ENCODE measurements around the gene SPAG16. TPM values are rescaled to one million over a fixed set of nuclear protein-coding genes. Genes with fewer than 3 reads are reported as not detected.

Gene SPAG16
- total RNA-seq, 2 experiments from 2014 or later, result 2.8 to 3.2 TPM

- no peak overlapping the region for H3K4me3 ChIP-seq (ENCODE audit: low read length)
- no peak overlapping the region for H3K4me3 Mint-ChIP-seq
- TF ChIP-seq CTCF (IDR thresholded peaks at IDR 0.05), result no peak
- POLR2A ChIA-PET, result no interaction called here
- no peaks in the 10 kb centered on the region for H3K27me3 Mint-ChIP-seq
- no peaks in the 10 kb centered on the region for H3K36me3 ChIP-seq (ENCODE audit: insufficient read depth, low read length)
- no peak for ATAC-seq (ENCODE audit: poor library complexity)
- no peak overlapping the region for H3K27ac Mint-ChIP-seq
- CTCF ChIA-PET, result no interaction called here
- H3K9me3 Mint-ChIP-seq, result no peaks in the 10 kb centered on the region
- no peaks in the 10 kb centered on the region for H3K4me1 ChIP-seq (ENCODE audit: insufficient read depth, low read length)
- H3K4me1 Mint-ChIP-seq (ENCODE audit: low read depth), result no peaks in the 10 kb centered on the region
- no peaks in the 10 kb centered on the region for H3K27me3 ChIP-seq (ENCODE audit: control insufficient read depth in 1 of 2, insufficient read depth in 2 of 2, low read length in 2 of 2)
- no peak overlapping the region for H3K27ac ChIP-seq (ENCODE audit: low read depth in 1 of 2, low read length in 2 of 2)
- intact Hi-C loops (cut with DNase I, micrococcal nuclease), result no loop called here
- DNase-seq, result no peak
- peaks cover 0 to 4% of the 10 kb centered on the region in 2 experiments for H3K9me3 ChIP-seq (ENCODE audit: control insufficient read depth in 1 of 2, insufficient read depth in 1 of 2, low read length in 2 of 2)
- H3K36me3 Mint-ChIP-seq (ENCODE audit: low read depth), result no peaks in the 10 kb centered on the region
These were observed 261.8 kb downstream of the SPAG16 start for GRCh38 chr2:213545964-213546475.

GRCh38 chr2:213551526-213551925 lies 267.3 kb downstream of the SPAG16 start:
- DNase-seq, result no peak
- ChIA-PET POLR2A (no interaction called here), CTCF (no interaction called here)
- TF ChIP-seq CTCF (IDR thresholded peaks at IDR 0.05), result no peak
- Histone ChIP-seq H3K27ac (ENCODE audit: low read depth in 1 of 2, low read length in 2 of 2) (no peak overlapping the region), H3K4me3 (ENCODE audit: low read length) (no peak overlapping the region), H3K27me3 (ENCODE audit: control insufficient read depth in 1 of 2, insufficient read depth in 2 of 2, low read length in 2 of 2) (no peaks in the 10 kb centered on the region), H3K9me3 (ENCODE audit: control insufficient read depth in 1 of 2, insufficient read depth in 1 of 2, low read length in 2 of 2) (peaks cover 0 to 4% of the 10 kb centered on the region in 2 experiments), H3K4me1 (ENCODE audit: insufficient read depth, low read length) (no peaks in the 10 kb centered on the region), H3K36me3 (ENCODE audit: insufficient read depth, low read length) (no peaks in the 10 kb centered on the region)
- Mint-ChIP-seq H3K36me3 (ENCODE audit: low read depth) (no peaks in the 10 kb centered on the region), H3K9me3 (peaks cover 4% of the 10 kb centered on the region), H3K4me3 (no peak overlapping the region), H3K27ac (no peak overlapping the region), H3K4me1 (ENCODE audit: low read depth) (no peaks in the 10 kb centered on the region), H3K27me3 (no peaks in the 10 kb centered on the region)
- intact Hi-C loops (cut with DNase I, micrococcal nuclease), result no loop called here
- ATAC-seq (ENCODE audit: poor library complexity), result no peak

- H3K27ac Mint-ChIP-seq, result no peak overlapping the region
- Histone ChIP-seq H3K36me3 (ENCODE audit: insufficient read depth, low read length) (no peaks in the 10 kb centered on the region), H3K27me3 (ENCODE audit: control insufficient read depth in 1 of 2, insufficient read depth in 2 of 2, low read length in 2 of 2) (no peaks in the 10 kb centered on the region), H3K27ac (ENCODE audit: low read depth in 1 of 2, low read length in 2 of 2) (no peak overlapping the region), H3K9me3 (ENCODE audit: control insufficient read depth in 1 of 2, insufficient read depth in 1 of 2, low read length in 2 of 2) (no peaks in the 10 kb centered on the region), H3K4me3 (ENCODE audit: low read length) (no peak overlapping the region), H3K4me1 (ENCODE audit: insufficient read depth, low read length) (no peaks in the 10 kb centered on the region)
- no peaks in the 10 kb centered on the region for H3K4me1 Mint-ChIP-seq (ENCODE audit: low read depth)
- POLR2A ChIA-PET, result no interaction called here
- CTCF ChIA-PET, result no interaction called here
- H3K36me3 Mint-ChIP-seq (ENCODE audit: low read depth), result no peaks in the 10 kb centered on the region
- no peak overlapping the region for H3K4me3 Mint-ChIP-seq
- TF ChIP-seq CTCF (IDR thresholded peaks at IDR 0.05), result no peak
- H3K27me3 Mint-ChIP-seq, result no peaks in the 10 kb centered on the region
- no peak for DNase-seq
- ATAC-seq (ENCODE audit: poor library complexity), result no peak
- peaks cover 14% of the 10 kb centered on the region for H3K9me3 Mint-ChIP-seq
- intact Hi-C loops (cut with DNase I, micrococcal nuclease), result no loop called here
These were observed 274.8 kb downstream of the SPAG16 start for GRCh38 chr2:213559053-213559452.
